GM12878 (cell line): ENCODE data around the gene CFI. TPM values are rescaled to one million over a fixed set of nuclear protein-coding genes. Genes with fewer than 3 reads are reported as not detected.

ENCODE experiments used
- ATAC-seq: fragments of 200-7000 bp; cut with Tn5 transposase; 3 replicates; pipeline ENCODE4 v1.9.1; 2020; ENCODE audit warnings: mild to moderate bottlenecking, moderate library complexity
- BruUV-seq: library from RNA; stranded (reverse); fragments of 400-500 nt; replicated peaks from 2 replicates; lab custom pipeline; 2021; lab: Mats Ljungman, UMichigan
- CTCF ChIA-PET: fragments of 300-600 bp; sonication (Branson Sonifier 250); formaldehyde crosslinking; extraction: SDS; loops from one replicate; lab custom pipeline; 2021; ENCODE audit warnings: inconsistent platforms; lab: Yijun Ruan, JAX
- POLR2A ChIA-PET: fragments of 350-600 bp; formaldehyde crosslinking; extraction: SDS; loops from one replicate; lab custom pipeline; 2021; ENCODE audit warnings: inconsistent platforms; lab: Charles Lee
- RAD21 ChIA-PET: fragments of 300-600 bp; sonication (Branson Sonifier 250); formaldehyde crosslinking; loops from one replicate; lab custom pipeline; 2023; ENCODE audit warnings: antibody characterized with exemption; ENCODE audit not compliant: unreplicated experiment; lab: Charles Lee
- SMC1A ChIA-PET: fragments of 300-600 bp; sonication (Branson Sonifier 250); formaldehyde crosslinking; loops from one replicate; lab custom pipeline; 2023; ENCODE audit not compliant: unreplicated experiment, uncharacterized antibody; lab: Charles Lee
- DNase-seq: peaks from one replicate; pipeline ENCODE4 v3.0.0-alpha.2; 2011; ENCODE audit warnings: low read depth, low spot score
- FAIRE-seq: peaks from 3 replicates; lab custom pipeline; 2011; peaks lifted over from hg19 to GRCh38; lab: Jason Lieb, UNC
- H2AFZ ChIP-seq: 2 replicates; pipeline ENCODE4 v1.6.0; 2011; ENCODE audit warnings: low read depth, low read length, control low read depth; ENCODE audit not compliant: control insufficient read depth
- H3K27ac ChIP-seq: 2 replicates; pipeline ENCODE4 v1.5.1; 2011; ENCODE audit warnings: control low read depth; ENCODE audit not compliant: control insufficient read depth, insufficient read depth
- H3K27me3 ChIP-seq, 2 experiments: replicated peaks in 1 of 2; 2 replicates each; pipeline versions ENCODE4 v1.6.0 to v1.6.1; 2011; ENCODE audit warnings: low read length in 1 of 2; ENCODE audit not compliant: control insufficient read depth in 2 of 2, insufficient read depth in 2 of 2
- H3K36me3 ChIP-seq, 2 experiments: 2 replicates each; pipeline ENCODE4 v1.5.1; 2011; ENCODE audit warnings: low read length in 1 of 2; ENCODE audit not compliant: control insufficient read depth in 2 of 2, insufficient read depth in 2 of 2
- H3K4me1 ChIP-seq: 2 replicates; pipeline ENCODE4 v1.6.1; 2011; ENCODE audit warnings: mild to moderate bottlenecking, low read length, moderate library complexity, mixed read lengths; ENCODE audit not compliant: control insufficient read depth, insufficient read depth
- H3K4me2 ChIP-seq: 2 replicates; pipeline ENCODE4 v1.6.0; 2011; ENCODE audit warnings: control low read depth; ENCODE audit not compliant: control insufficient read depth, insufficient read depth
- H3K4me3 ChIP-seq: fragments of 200-600 bp; sonication (generic); 2 replicates; pipeline ENCODE4 v1.5.1; 2016
- H3K79me2 ChIP-seq: 2 replicates; pipeline ENCODE4 v1.6.0; 2011; ENCODE audit warnings: low read length; ENCODE audit not compliant: control insufficient read depth, insufficient read depth
- H3K9ac ChIP-seq: 2 replicates; pipeline ENCODE4 v1.8.0; 2011; ENCODE audit warnings: low read length, control low read depth, mixed read lengths; ENCODE audit not compliant: control insufficient read depth, insufficient read depth
- H3K9me3 ChIP-seq: replicated peaks from 3 replicates; pipeline ENCODE4 v1.5.1; 2011; ENCODE audit warnings: mild to moderate bottlenecking, low read length; ENCODE audit not compliant: control insufficient read depth, insufficient read depth
- H4K20me1 ChIP-seq: 2 replicates; pipeline ENCODE4 v1.6.0; 2011; ENCODE audit not compliant: control insufficient read depth, insufficient read depth
- CBFB ChIP-seq: IDR thresholded peaks from 2 replicates; pipeline ENCODE4 v1.6.1; 2016; ENCODE audit warnings: antibody characterized with exemption, low read depth
- CEBPZ ChIP-seq: fragments of 150-350 bp; IDR thresholded peaks from 2 replicates; pipeline ENCODE4 v1.6.1; 2016; ENCODE audit warnings: low read depth, low read length
- IKZF2 ChIP-seq, 2 experiments: fragments of 450-650 bp; IDR thresholded peaks; 2 replicates each; pipeline ENCODE4 v1.6.1; 2017; ENCODE audit warnings: mild to moderate bottlenecking in 2 of 2, moderate library complexity in 2 of 2
- MEF2B ChIP-seq: fragments of 450-650 bp; IDR thresholded peaks from 2 replicates; pipeline ENCODE4 v1.6.1; 2018; ENCODE audit warnings: mild to moderate bottlenecking, moderate library complexity; ENCODE audit not compliant: partially characterized antibody, poor library complexity, severe bottlenecking
- SPI1 ChIP-seq: IDR thresholded peaks from 2 replicates; pipeline ENCODE4 v1.6.1; 2011; ENCODE audit warnings: low read depth, mild to moderate bottlenecking, low read length, moderate library complexity, borderline replicate concordance; ENCODE audit not compliant: insufficient read depth
- TAF1 ChIP-seq: IDR thresholded peaks from 2 replicates; pipeline ENCODE4 v1.6.1; 2011; ENCODE audit warnings: mild to moderate bottlenecking, low read depth, low read length, borderline replicate concordance
- YY1 ChIP-seq: IDR thresholded peaks from 2 replicates; pipeline ENCODE4 v1.6.1; 2011; ENCODE audit warnings: low read depth, mild to moderate bottlenecking, low read length
- ZBTB4 ChIP-seq: fragments of 450-650 bp; formaldehyde crosslinking; IDR thresholded peaks from 2 replicates; pipeline ENCODE4 v1.4.0; 2022; ENCODE audit warnings: mild to moderate bottlenecking, moderate library complexity
- WGBS: methylation state at CpG from one replicate; pipeline ENCODE4 v1.1.6; 2016; ENCODE audit warnings: low lambda C conversion rate; ENCODE audit not compliant: insufficient replicate concordance, insufficient coverage; ENCODE audit errors: missing lambda C conversion rate; 5-methylcytosine and 5-hydroxymethylcytosine counted together
- in situ Hi-C: fragments of 300-500 bp; cut with MboI; formaldehyde crosslinking; loops from 9 replicates; pipeline ENCODE4 v1.14.3; 2018; ENCODE audit warnings: mixed read lengths
- intact Hi-C: fragments of 100-400 bp; cut with micrococcal nuclease; formaldehyde crosslinking; loops from one replicate; pipeline ENCODE4 v1.14.2; 2022; ENCODE audit not compliant: unreplicated experiment
- polyA plus RNA-seq, 11 experiments: library from polyadenylated mRNA; depleted of rRNA in 4 of 11; unstranded in 6 of 11; stranded (reverse) in 5 of 11; fragments of >200 nt; fragmentation: Nextera tagmentation in 4 of 11; fragmentation: Illumina TruSeq in 1 of 11; extraction: Ambion mirVana in 4 of 11; extraction: Trizol in 1 of 11; gene quantifications; 1 replicate in 1 of 11; 2 replicates in 10 of 11; pipeline versions ENCODE4 v1.2.1 to v1.2.3, GENCODE V29; 2011 to 2016; ENCODE audit warnings: inconsistent platforms in 2 of 11, missing spikeins in 2 of 11, low read depth in 1 of 11
- total RNA-seq, 4 experiments: library from RNA; depleted of rRNA in 3 of 4; stranded (reverse); fragments of >200 nt in 3 of 4; fragmentation: Illumina TruSeq in 1 of 4; extraction: Trizol in 1 of 4; gene quantifications; 2 replicates each; pipeline versions ENCODE4 v1.2.1 to v1.2.3, GENCODE V29; 2013 to 2021

The CFI gene
- total and polyA plus RNA-seq, 10 of the 15 experiments (the other 5 are each of a cell fraction or from before 2014, with no cell fraction given) = 0.15 to 0.28 TPM; not detected in 8

- H3K4me1 ChIP-seq = no peaks in the 10 kb centered on the region
- TF ChIP-seq IKZF2 (IDR thresholded peaks at IDR 0.05) = no peak
- no peaks in the 10 kb centered on the region for H3K79me2 ChIP-seq
- H3K9ac ChIP-seq = no peak overlapping the region
- RAD21 ChIA-PET = no interaction called here
- in situ Hi-C loops (no loop called here), intact Hi-C loops (no loop called here)
- FAIRE-seq = no peak
- no peaks in the 10 kb centered on the region for H4K20me1 ChIP-seq
- H3K27me3 ChIP-seq = no peaks in the 10 kb centered on the region
- no peak for ATAC-seq
- no peak overlapping the region for H2AFZ ChIP-seq
- SMC1A ChIA-PET = interaction anchor here (1.9 kb wide), 1 partner anchor 15 kb away, joined by 5 read pairs; no protein-coding TSS in a partner anchor
- POLR2A ChIA-PET = no interaction called here
- H3K27ac ChIP-seq = no peak overlapping the region
- no peak overlapping the region for H3K4me2 ChIP-seq
- no peak for DNase-seq
- no peaks in the 10 kb centered on the region for H3K36me3 ChIP-seq
- no TSS peak for BruUV-seq
- no peaks in the 10 kb centered on the region for H3K9me3 ChIP-seq
- no peak overlapping the region for H3K4me3 ChIP-seq
- CTCF ChIA-PET = interaction anchor here (1.2 kb wide), 1 partner anchor 569 kb away, joined by 3 read pairs; no protein-coding TSS in a partner anchor
Observed at GRCh38 chr4:109745830-109746229, 56.0 kb downstream of the CFI start.

GRCh38 chr4:109739547-109739946 is 62.3 kb downstream of the CFI start:
- FAIRE-seq = no peak
- 47% methylated on average over 3 of the region's 3 CpGs for WGBS
- no peak overlapping the region for H3K27ac ChIP-seq
- H3K79me2 ChIP-seq = no peaks in the 10 kb centered on the region
- H3K4me3 ChIP-seq = no peak overlapping the region
- in situ Hi-C loops (no loop called here), intact Hi-C loops (no loop called here)
- H3K9me3 ChIP-seq = no peaks in the 10 kb centered on the region
- no peak overlapping the region for H3K9ac ChIP-seq
- H3K4me2 ChIP-seq = no peak overlapping the region
- no peaks in the 10 kb centered on the region for H3K27me3 ChIP-seq
- no peaks in the 10 kb centered on the region for H3K4me1 ChIP-seq
- SMC1A ChIA-PET = interaction anchor here (0.8 to 1.4 kb wide), 2 partner anchors 165 to 178 kb away, joined by 3 to 5 read pairs; no protein-coding TSS in a partner anchor
- DNase-seq = no peak
- CTCF ChIA-PET = no interaction called here
- RAD21 ChIA-PET = no interaction called here
- POLR2A ChIA-PET = no interaction called here
- H2AFZ ChIP-seq = no peak overlapping the region
- BruUV-seq = no TSS peak
- no peaks in the 10 kb centered on the region for H3K36me3 ChIP-seq
- no peaks in the 10 kb centered on the region for H4K20me1 ChIP-seq
- no peak for ATAC-seq
- TF ChIP-seq ZBTB4 (CRISPR knock-in tag) = no peak
- TF ChIP-seq CBFB = no peak
- TF ChIP-seq TAF1 = no peak
- TF ChIP-seq MEF2B = no peak
- no peak for TF ChIP-seq CEBPZ
- no peak for TF ChIP-seq YY1
- no peak for TF ChIP-seq SPI1
